GM23338 (cell line): Measurements from ENCODE around the gene PPP6R1. TPM values are rescaled to one million over a fixed set of nuclear protein-coding genes. Genes with fewer than 3 reads are reported as not detected.

Source experiments
- ATAC-seq: fragments of 200-7000 bp; cut with Tn5 transposase; 3 replicates; pipeline ENCODE4 v1.9.1; 2020
- DNase-seq: peaks from one replicate; pipeline ENCODE4 v3.0.0-alpha.2; 2015; ENCODE audit warnings: low spot score
- H2AFZ ChIP-seq: fragments of 200-600 bp; sonication (generic); 2 replicates; pipeline ENCODE4 v1.8.0; 2016; ENCODE audit warnings: antibody characterized with exemption, mild to moderate bottlenecking, moderate library complexity
- H3F3A ChIP-seq: fragments of 200-600 bp; sonication (generic); replicated peaks from 2 replicates; pipeline ENCODE4 v1.8.0; 2017; ENCODE audit warnings: antibody characterized with exemption, mixed run types, low read depth
- H3K27ac ChIP-seq: fragments of 200-600 bp; sonication (generic); 2 replicates; pipeline ENCODE4 v1.6.1; 2016; ENCODE audit warnings: low read depth
- H3K27me3 ChIP-seq: fragments of 200-600 bp; sonication (generic); 2 replicates; pipeline ENCODE4 v1.8.0; 2016; ENCODE audit warnings: mild to moderate bottlenecking, mixed run types, moderate library complexity; ENCODE audit not compliant: insufficient read depth
- H3K36me3 ChIP-seq: fragments of 200-600 bp; sonication (generic); 2 replicates; pipeline ENCODE4 v1.8.0; 2016; ENCODE audit warnings: mild to moderate bottlenecking; ENCODE audit not compliant: insufficient read depth
- H3K4me1 ChIP-seq: fragments of 200-600 bp; sonication (generic); 2 replicates; pipeline ENCODE4 v1.8.0; 2016; ENCODE audit warnings: mild to moderate bottlenecking, moderate library complexity; ENCODE audit not compliant: insufficient read depth
- H3K4me2 ChIP-seq: fragments of 200-600 bp; sonication (generic); 2 replicates; pipeline ENCODE4 v1.7.1; 2017; ENCODE audit warnings: mixed run types
- H3K4me3 ChIP-seq: fragments of 200-600 bp; sonication (generic); 2 replicates; pipeline ENCODE4 v1.6.1; 2016; ENCODE audit warnings: mixed run types
- H3K79me2 ChIP-seq: fragments of 200-600 bp; sonication (generic); replicated peaks from 2 replicates; pipeline ENCODE4 v1.8.0; 2017; ENCODE audit warnings: mild to moderate bottlenecking; ENCODE audit not compliant: insufficient read depth
- H3K9me2 ChIP-seq: fragments of 200-600 bp; sonication (generic); 2 replicates; pipeline ENCODE4 v1.8.0; 2017; ENCODE audit not compliant: insufficient read depth
- H4K20me1 ChIP-seq: fragments of 200-600 bp; sonication (generic); replicated peaks from 2 replicates; pipeline ENCODE4 v1.8.0; 2017; ENCODE audit warnings: mild to moderate bottlenecking; ENCODE audit not compliant: insufficient read depth
- H3K27ac Mint-ChIP-seq: 2 replicates; pipeline ENCODE4 v1.8.0; 2020; ENCODE audit warnings: inconsistent platforms, mild to moderate bottlenecking, moderate library complexity, mixed read lengths
- H3K27me3 Mint-ChIP-seq: 3 replicates; pipeline ENCODE4 v1.8.0; 2022; ENCODE audit warnings: low read depth, mild to moderate bottlenecking, moderate library complexity, mixed read lengths, inconsistent platforms; ENCODE audit not compliant: insufficient read depth, poor library complexity
- H3K36me3 Mint-ChIP-seq: 3 replicates; pipeline ENCODE4 v1.8.0; 2021; ENCODE audit warnings: low read depth, mild to moderate bottlenecking, inconsistent platforms, moderate library complexity, mixed read lengths
- H3K4me1 Mint-ChIP-seq: 3 replicates; pipeline ENCODE4 v1.8.0; 2020; ENCODE audit warnings: mild to moderate bottlenecking, inconsistent platforms, mixed read lengths
- H3K4me3 Mint-ChIP-seq: 3 replicates; pipeline ENCODE4 v1.8.0; 2021; ENCODE audit warnings: moderate library complexity, mild to moderate bottlenecking, inconsistent platforms, mixed read lengths
- H3K9me3 Mint-ChIP-seq: 3 replicates; pipeline ENCODE4 v1.8.0; 2020; ENCODE audit warnings: moderate library complexity, mild to moderate bottlenecking, inconsistent platforms, mixed read lengths
- CREB1 ChIP-seq: fragments of 250-450 bp; sonication (Bioruptor Pico); IDR thresholded peaks from 2 replicates; pipeline ENCODE4 v1.5.0; 2020; ENCODE audit warnings: low read depth, mild to moderate bottlenecking, moderate library complexity
- EZH2 ChIP-seq: fragments of 200-600 bp; sonication (generic); IDR thresholded peaks from one replicate; pipeline ENCODE4 v1.8.0; 2017; ENCODE audit warnings: antibody characterized with exemption, mild to moderate bottlenecking, low read depth; ENCODE audit not compliant: unreplicated experiment
- EZH2phosphoT487 ChIP-seq: fragments of 200-600 bp; sonication (generic); IDR thresholded peaks from one replicate; pipeline ENCODE4 v1.8.1; 2018; ENCODE audit warnings: antibody characterized with exemption; ENCODE audit not compliant: unreplicated experiment
- JUNB ChIP-seq: IDR thresholded peaks from one replicate; pipeline ENCODE4 v1.6.1; 2016; ENCODE audit warnings: antibody characterized with exemption; ENCODE audit not compliant: unreplicated experiment
- NANOG ChIP-seq: IDR thresholded peaks from 2 replicates; pipeline ENCODE4 v1.6.1; 2016; ENCODE audit warnings: antibody characterized with exemption, borderline replicate concordance
- POLR2AphosphoS5 ChIP-seq: IDR thresholded peaks from 2 replicates; pipeline ENCODE4 v1.6.1; 2016; ENCODE audit warnings: antibody characterized with exemption, low read depth
- STAT1 ChIP-seq: IDR thresholded peaks from one replicate; pipeline ENCODE4 v1.6.1; 2016; ENCODE audit warnings: antibody characterized with exemption; ENCODE audit not compliant: unreplicated experiment
- ZNF114 ChIP-seq: fragments of 250-450 bp; sonication (Bioruptor Pico); IDR thresholded peaks from 2 replicates; pipeline ENCODE4 v1.5.0; 2020; ENCODE audit warnings: mild to moderate bottlenecking, moderate library complexity
- ZNF331 ChIP-seq: fragments of 250-450 bp; sonication (Bioruptor Pico); IDR thresholded peaks from 2 replicates; pipeline ENCODE4 v1.5.0; 2020; ENCODE audit warnings: low read depth, mild to moderate bottlenecking, moderate library complexity
- polyA plus RNA-seq: library from polyadenylated mRNA; unstranded; fragments of >200 nt; fragmentation: Nextera tagmentation; extraction: Ambion mirVana; gene quantifications from 2 replicates; pipeline ENCODE4 v1.2.1, GENCODE V29; 2016
- total RNA-seq: library from RNA; depleted of rRNA; stranded (reverse); fragments of >200 nt; shearing (Covaris generic); gene quantifications from 2 replicates; pipeline ENCODE4 v1.2.3, GENCODE V29; 2014
- TF ChIP-seq, protein P1 (sequence below): IDR thresholded peaks from one replicate; pipeline ENCODE4 v1.6.1; 2018; ENCODE audit warnings: antibody characterized with exemption; ENCODE audit not compliant: unreplicated experiment

PPP6R1 gene
- total and polyA plus RNA-seq, 2 experiments from 2014 or later, result 22.2 to 70.8 TPM

DNA sequence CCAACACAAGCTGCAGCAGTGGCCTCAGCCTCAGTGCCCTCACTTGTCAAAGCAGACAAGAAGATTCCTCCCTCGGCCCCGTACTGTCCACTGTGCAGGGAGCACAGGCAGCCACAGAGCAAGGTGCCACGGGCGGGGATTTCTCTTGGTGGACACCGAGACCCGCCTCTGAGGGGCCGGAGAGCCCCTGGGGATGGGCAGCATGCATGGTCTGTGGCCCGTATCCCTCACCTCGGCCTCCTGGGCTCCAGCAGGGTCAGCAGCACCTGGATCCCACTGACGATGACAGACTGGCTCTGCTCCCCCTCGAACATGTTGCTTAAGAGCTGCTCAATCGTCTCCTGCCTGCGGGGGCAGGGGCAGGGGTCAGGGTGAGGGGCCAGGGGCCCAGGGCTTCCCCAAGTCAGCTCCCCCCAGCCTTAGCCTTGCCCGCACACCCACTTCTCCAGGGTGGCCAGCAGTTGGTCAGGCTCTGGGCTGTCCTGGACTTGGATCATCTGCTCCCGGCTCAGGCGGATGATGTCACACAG lies 16.8 kb downstream of the PPP6R1 start:
- H3K4me2 ChIP-seq, result no peak overlapping the region
- no peaks in the 10 kb centered on the region for H3K79me2 ChIP-seq
- no peaks in the 10 kb centered on the region; the same call in none of the 2 replicates for H4K20me1 ChIP-seq
- no peaks in the 10 kb centered on the region for H3K4me1 Mint-ChIP-seq
- no peaks in the 10 kb centered on the region for H3K9me3 Mint-ChIP-seq
- H3K36me3 Mint-ChIP-seq, result peaks cover 48% of the 10 kb centered on the region
- H3K4me3 Mint-ChIP-seq, result no peak overlapping the region
- H3K4me1 ChIP-seq, result no peaks in the 10 kb centered on the region
- TF ChIP-seq CREB1 (CRISPR knock-in tag), result no peak
- no peaks in the 10 kb centered on the region for H3F3A ChIP-seq
- H3K9me2 ChIP-seq, result no peaks in the 10 kb centered on the region
- DNase-seq (no peak), ATAC-seq (no peak)
- no peak overlapping the region for H3K27ac Mint-ChIP-seq
- no peaks in the 10 kb centered on the region for H3K27me3 Mint-ChIP-seq
- H2AFZ ChIP-seq, result no peak overlapping the region
- no peaks in the 10 kb centered on the region; the same call in 1 of the 2 replicates for H3K36me3 ChIP-seq
- no peak overlapping the region for H3K4me3 ChIP-seq
- H3K27me3 ChIP-seq, result no peaks in the 10 kb centered on the region
- H3K27ac ChIP-seq, result no peak overlapping the region

- Histone ChIP-seq H3K9me2 (no peaks in the 10 kb centered on the region), H4K20me1 (no peaks in the 10 kb centered on the region; the same call in none of the 2 replicates), H3K4me1 (no peaks in the 10 kb centered on the region), H3K36me3 (peaks cover 5% of the 10 kb centered on the region), H3K79me2 (no peaks in the 10 kb centered on the region), H3F3A (no peaks in the 10 kb centered on the region), H2AFZ (no peak overlapping the region), H3K27ac (no peak overlapping the region), H3K27me3 (no peaks in the 10 kb centered on the region), H3K4me2 (no peak overlapping the region), H3K4me3 (no peak overlapping the region)
- no peaks in the 10 kb centered on the region for H3K4me1 Mint-ChIP-seq
- no peaks in the 10 kb centered on the region for H3K27me3 Mint-ChIP-seq
- no peak overlapping the region for H3K27ac Mint-ChIP-seq
- ATAC-seq, result no peak
- TF ChIP-seq CREB1 (CRISPR knock-in tag), result no peak
- TF ChIP-seq ZNF114 (CRISPR knock-in tag), result no peak
- no peak for TF ChIP-seq JUNB
- no peak for TF ChIP-seq NANOG
- no peak for TF ChIP-seq EZH2phosphoT487
- no peak for TF ChIP-seq ZNF331 (CRISPR knock-in tag)
- no peak for TF ChIP-seq POLR2AphosphoS5
- TF ChIP-seq STAT1, result no peak
- TF ChIP-seq EZH2, result no peak
- TF ChIP-seq, protein P1, sequence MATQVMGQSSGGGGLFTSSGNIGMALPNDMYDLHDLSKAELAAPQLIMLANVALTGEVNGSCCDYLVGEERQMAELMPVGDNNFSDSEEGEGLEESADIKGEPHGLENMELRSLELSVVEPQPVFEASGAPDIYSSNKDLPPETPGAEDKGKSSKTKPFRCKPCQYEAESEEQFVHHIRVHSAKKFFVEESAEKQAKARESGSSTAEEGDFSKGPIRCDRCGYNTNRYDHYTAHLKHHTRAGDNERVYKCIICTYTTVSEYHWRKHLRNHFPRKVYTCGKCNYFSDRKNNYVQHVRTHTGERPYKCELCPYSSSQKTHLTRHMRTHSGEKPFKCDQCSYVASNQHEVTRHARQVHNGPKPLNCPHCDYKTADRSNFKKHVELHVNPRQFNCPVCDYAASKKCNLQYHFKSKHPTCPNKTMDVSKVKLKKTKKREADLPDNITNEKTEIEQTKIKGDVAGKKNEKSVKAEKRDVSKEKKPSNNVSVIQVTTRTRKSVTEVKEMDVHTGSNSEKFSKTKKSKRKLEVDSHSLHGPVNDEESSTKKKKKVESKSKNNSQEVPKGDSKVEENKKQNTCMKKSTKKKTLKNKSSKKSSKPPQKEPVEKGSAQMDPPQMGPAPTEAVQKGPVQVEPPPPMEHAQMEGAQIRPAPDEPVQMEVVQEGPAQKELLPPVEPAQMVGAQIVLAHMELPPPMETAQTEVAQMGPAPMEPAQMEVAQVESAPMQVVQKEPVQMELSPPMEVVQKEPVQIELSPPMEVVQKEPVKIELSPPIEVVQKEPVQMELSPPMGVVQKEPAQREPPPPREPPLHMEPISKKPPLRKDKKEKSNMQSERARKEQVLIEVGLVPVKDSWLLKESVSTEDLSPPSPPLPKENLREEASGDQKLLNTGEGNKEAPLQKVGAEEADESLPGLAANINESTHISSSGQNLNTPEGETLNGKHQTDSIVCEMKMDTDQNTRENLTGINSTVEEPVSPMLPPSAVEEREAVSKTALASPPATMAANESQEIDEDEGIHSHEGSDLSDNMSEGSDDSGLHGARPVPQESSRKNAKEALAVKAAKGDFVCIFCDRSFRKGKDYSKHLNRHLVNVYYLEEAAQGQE, result no peak
- peaks cover 55% of the 10 kb centered on the region for H3K36me3 Mint-ChIP-seq
- no peak overlapping the region for H3K4me3 Mint-ChIP-seq
- no peak for DNase-seq
- H3K9me3 Mint-ChIP-seq, result no peaks in the 10 kb centered on the region
These were observed 17.5 kb downstream of the PPP6R1 start for GRCh38 chr19:55241143-55241934.
